Nephron (organoid): ENCODE measurements around the gene CAMTA1.

Experiments used
- H3K27ac Mint-ChIP-seq, 3 experiments: 2 replicates each; pipeline ENCODE4 v1.8.0; 2020; ENCODE audit warnings: mixed read lengths in 3 of 3, mild to moderate bottlenecking in 2 of 3, moderate library complexity in 1 of 3
- H3K27me3 Mint-ChIP-seq: 2 replicates; pipeline ENCODE4 v1.8.0; 2021; ENCODE audit warnings: low read depth, mild to moderate bottlenecking, moderate library complexity, mixed read lengths
- H3K36me3 Mint-ChIP-seq: 2 replicates; pipeline ENCODE4 v1.8.0; 2020; ENCODE audit warnings: low read depth, mixed read lengths
- H3K4me1 Mint-ChIP-seq: 2 replicates; pipeline ENCODE4 v1.8.0; 2020; ENCODE audit warnings: mixed read lengths
- H3K4me3 Mint-ChIP-seq, 3 experiments: 2 replicates each; pipeline ENCODE4 v1.8.0; 2020; ENCODE audit warnings: mild to moderate bottlenecking in 3 of 3, mixed read lengths in 3 of 3, moderate library complexity in 2 of 3
- H3K9me3 Mint-ChIP-seq: 2 replicates; pipeline ENCODE4 v1.8.0; 2020; ENCODE audit warnings: mixed read lengths
- CTCF ChIP-seq, 3 experiments: fragments of 200-600 bp; sonication (generic); IDR thresholded peaks; one replicate each; pipeline ENCODE4 v1.5.0; 2021; ENCODE audit warnings: antibody characterized with exemption in 3 of 3; ENCODE audit not compliant: unreplicated experiment in 3 of 3

Gene CAMTA1

GRCh38 chr1:7040969-7041695, 255.9 kb downstream of the CAMTA1 start:
- Mint-ChIP-seq H3K27ac (no peak overlapping the region), H3K4me3 (no peak overlapping the region), H3K9me3 (no peaks in the 10 kb centered on the region), H3K27me3 (peaks cover 39% of the 10 kb centered on the region), H3K36me3 (no peaks in the 10 kb centered on the region), H3K4me1 (peaks cover 28% of the 10 kb centered on the region)
- no peak for TF ChIP-seq CTCF (IDR thresholded peaks at IDR 0.05; ENCODE audit: unreplicated experiment in 3 of 3)

- peak; percentile 55 to 67 (median 56) for TF ChIP-seq CTCF (IDR thresholded peaks at IDR 0.05; ENCODE audit: unreplicated experiment in 3 of 3)
- H3K27ac Mint-ChIP-seq: no peak overlapping the region
- H3K4me3 Mint-ChIP-seq: no peak overlapping the region
- peaks cover 22% of the 10 kb centered on the region for H3K4me1 Mint-ChIP-seq
- no peaks in the 10 kb centered on the region for H3K36me3 Mint-ChIP-seq
- no peaks in the 10 kb centered on the region for H3K9me3 Mint-ChIP-seq
- H3K27me3 Mint-ChIP-seq: peaks cover 40% of the 10 kb centered on the region
These were observed 257.3 kb downstream of the CAMTA1 start for GRCh38 chr1:7042322-7043190.

- Mint-ChIP-seq H3K9me3 (no peaks in the 10 kb centered on the region), H3K4me1 (peaks cover 22% of the 10 kb centered on the region), H3K36me3 (no peaks in the 10 kb centered on the region), H3K27ac (no peak overlapping the region), H3K4me3 (no peak overlapping the region), H3K27me3 (peaks cover 43% of the 10 kb centered on the region)
- TF ChIP-seq CTCF (IDR thresholded peaks at IDR 0.05; ENCODE audit: unreplicated experiment in 3 of 3): no peak
These were observed 257.9 kb downstream of the CAMTA1 start for GRCh38 chr1:7043191-7043549.

GRCh38 chr1:7043719-7044535, 258.7 kb downstream of the CAMTA1 start:
- Mint-ChIP-seq H3K4me3 (no peak overlapping the region), H3K27me3 (peaks cover 51% of the 10 kb centered on the region), H3K4me1 (peaks cover 26% of the 10 kb centered on the region), H3K27ac (no peak overlapping the region), H3K36me3 (no peaks in the 10 kb centered on the region), H3K9me3 (no peaks in the 10 kb centered on the region)
- no peak for TF ChIP-seq CTCF (IDR thresholded peaks at IDR 0.05; ENCODE audit: unreplicated experiment in 3 of 3)

GRCh38 chr1:7045897-7046296, 260.6 kb downstream of the CAMTA1 start:
- H3K4me1 Mint-ChIP-seq: peaks cover 25% of the 10 kb centered on the region
- H3K27ac Mint-ChIP-seq: no peak overlapping the region
- no peak for TF ChIP-seq CTCF (IDR thresholded peaks at IDR 0.05; ENCODE audit: unreplicated experiment in 3 of 3)
- no peaks in the 10 kb centered on the region for H3K9me3 Mint-ChIP-seq
- no peak overlapping the region for H3K4me3 Mint-ChIP-seq
- H3K27me3 Mint-ChIP-seq: peaks cover 53% of the 10 kb centered on the region
- H3K36me3 Mint-ChIP-seq: no peaks in the 10 kb centered on the region
